ENCODE measurements around the gene PSMC5.

GRCh38 chr17:63850401-63850800 lies 23.2 kb downstream of the PSMC5 start:
- TF ChIP-seq POLR2AphosphoS5 (IDR thresholded peaks at IDR 0.05) (no peak), CTCF (IDR thresholded peaks at IDR 0.05) (no peak), POLR2A (IDR thresholded peaks at IDR 0.05) (no peak), EP300 (IDR thresholded peaks at IDR 0.05) (no peak)
